HCT116 (cell line): ENCODE measurements around the gene MAGOHB. TPM values are rescaled to one million over a fixed set of nuclear protein-coding genes. Genes with fewer than 3 reads are reported as not detected.

Experiments
- ATAC-seq: fragments of 200-7000 bp; cut with Tn5 transposase; 2 replicates; pipeline ENCODE4 v1.9.1; 2020; ENCODE audit warnings: mild to moderate bottlenecking, moderate library complexity
- BruUV-seq: library from RNA; stranded (reverse); fragments of 400-500 nt; replicated peaks from 2 replicates; lab custom pipeline; 2021; lab: Mats Ljungman, UMichigan
- CTCF ChIA-PET: fragments of 300-600 bp; sonication (Branson Sonifier 250); formaldehyde crosslinking; loops from one replicate; lab custom pipeline; 2021; ENCODE audit warnings: antibody characterized with exemption; lab: Charles Lee
- POLR2A ChIA-PET: fragments of 300-600, 350-600 bp; sonication (Branson Sonifier 250); formaldehyde crosslinking; loops from one replicate; lab custom pipeline; 2021; ENCODE audit warnings: antibody characterized with exemption; lab: Charles Lee
- RAD21 ChIA-PET, 2 experiments: fragments of 300-600 bp; sonication (Branson Sonifier 250); formaldehyde crosslinking; loops; one replicate each; lab custom pipeline; 2023; ENCODE audit warnings: low total read pairs in 2 of 2; ENCODE audit not compliant: uncharacterized antibody in 2 of 2, unreplicated experiment in 2 of 2, low non-redundant PET in 1 of 2; lab: Charles Lee
- DNase-seq: peaks from one replicate; pipeline ENCODE4 v3.0.0-alpha.2; 2010; ENCODE audit warnings: low read depth, low spot score
- H2AFZ ChIP-seq: fragments of 200-600 bp; shearing (Covaris generic), sonication (generic); 2 replicates; pipeline ENCODE4 v1.6.1; 2017; ENCODE audit warnings: low read depth, mixed run types, mixed read lengths, antibody characterized with exemption, low read length; ENCODE audit not compliant: poor library complexity, severe bottlenecking
- H3K27ac ChIP-seq: 2 replicates; pipeline ENCODE4 v1.5.1; 2012; ENCODE audit warnings: low read depth, low read length
- H3K27me3 ChIP-seq: fragments of 200-600 bp; sonication (generic); 2 replicates; pipeline ENCODE4 v1.6.1; 2016; ENCODE audit warnings: mixed run types, low read length, mixed read lengths; ENCODE audit not compliant: insufficient read depth
- H3K36me3 ChIP-seq, 2 experiments: fragments of 200-500 bp in 1 of 2; fragments of 200-600 bp in 1 of 2; sonication (Bioruptor generic) in 1 of 2; sonication (generic) in 1 of 2; 2 replicates each; pipeline versions ENCODE4 v1.5.1 to v1.6.1; 2014 to 2016; ENCODE audit warnings: low read length in 2 of 2, inconsistent platforms in 1 of 2, mixed read lengths in 1 of 2, mixed run types in 1 of 2; ENCODE audit not compliant: insufficient read depth in 2 of 2, control insufficient read depth in 1 of 2
- H3K4me1 ChIP-seq, 2 experiments: fragments of 200-600 bp in 1 of 2; sonication (generic) in 1 of 2; 2 replicates each; pipeline versions ENCODE4 v1.5.1 to v1.6.1; 2012 to 2017; ENCODE audit warnings: low read length in 2 of 2, inconsistent platforms in 1 of 2, mild to moderate bottlenecking in 1 of 2, mixed read lengths in 1 of 2, mixed run types in 1 of 2, moderate library complexity in 1 of 2; ENCODE audit not compliant: insufficient read depth in 2 of 2, control insufficient read depth in 1 of 2
- H3K4me2 ChIP-seq: fragments of 200-600 bp; sonication (generic); 2 replicates; pipeline ENCODE4 v1.6.1; 2017; ENCODE audit warnings: mixed run types, low read length, mixed read lengths
- H3K4me3 ChIP-seq, 2 experiments: fragments of 200-600 bp in 1 of 2; sonication (generic) in 1 of 2; replicated peaks in 1 of 2; 2 replicates each; pipeline ENCODE4 v1.5.1; 2011 to 2016; ENCODE audit warnings: low read length in 2 of 2, control low read depth in 1 of 2, low read depth in 1 of 2, mild to moderate bottlenecking in 1 of 2, mixed read lengths in 1 of 2, mixed run types in 1 of 2
- H3K79me2 ChIP-seq: fragments of 200-600 bp; sonication (generic); 2 replicates; pipeline ENCODE4 v1.6.1; 2017; ENCODE audit warnings: mild to moderate bottlenecking, mixed run types, low read length, moderate library complexity, mixed read lengths; ENCODE audit not compliant: insufficient read depth
- H3K9ac ChIP-seq: fragments of 200-600 bp; sonication (generic); 2 replicates; pipeline ENCODE4 v1.6.1; 2016; ENCODE audit warnings: low read length, mixed read lengths
- H3K9me2 ChIP-seq: fragments of 200-600 bp; sonication (generic), shearing (Covaris generic); 2 replicates; pipeline ENCODE4 v1.6.1; 2017; ENCODE audit warnings: mixed run types, mild to moderate bottlenecking, moderate library complexity; ENCODE audit not compliant: insufficient read depth
- H3K9me3 ChIP-seq, 2 experiments: fragments of 200-500 bp in 1 of 2; fragments of 200-600 bp in 1 of 2; sonication (Bioruptor generic) in 1 of 2; sonication (generic) in 1 of 2; 2 replicates each; pipeline ENCODE4 v1.6.1; 2014 to 2017; ENCODE audit warnings: low read length in 2 of 2, mixed read lengths in 2 of 2, inconsistent platforms in 1 of 2, low read depth in 1 of 2, mild to moderate bottlenecking in 1 of 2, mixed run types in 1 of 2, moderate library complexity in 1 of 2; ENCODE audit not compliant: control insufficient read depth in 1 of 2, insufficient read depth in 1 of 2
- H4K20me1 ChIP-seq: fragments of 200-600 bp; sonication (generic), shearing (Covaris generic); 2 replicates; pipeline ENCODE4 v1.6.1; 2017; ENCODE audit warnings: mixed run types, mild to moderate bottlenecking, moderate library complexity; ENCODE audit not compliant: insufficient read depth
- CEBPB ChIP-seq: IDR thresholded peaks from 2 replicates; pipeline ENCODE4 v1.6.1; 2012; ENCODE audit warnings: low read depth
- ELF1 ChIP-seq: IDR thresholded peaks from 2 replicates; pipeline ENCODE4 v1.6.1; 2012; ENCODE audit warnings: low read depth, borderline replicate concordance
- JUND ChIP-seq: IDR thresholded peaks from 2 replicates; pipeline ENCODE4 v1.6.1; 2012
- POLR2AphosphoS5 ChIP-seq: IDR thresholded peaks from 2 replicates; pipeline ENCODE4 v1.6.1; 2011; ENCODE audit warnings: mild to moderate bottlenecking, low read depth, low read length, moderate library complexity
- YY1 ChIP-seq: IDR thresholded peaks from 2 replicates; pipeline ENCODE4 v1.6.1; 2011; ENCODE audit warnings: low read length, low read depth, moderate library complexity, mild to moderate bottlenecking; ENCODE audit not compliant: insufficient replicate concordance; ENCODE audit errors: extremely low read depth
- ZBTB33 ChIP-seq: IDR thresholded peaks from 2 replicates; pipeline ENCODE4 v1.6.1; 2011; ENCODE audit warnings: mild to moderate bottlenecking, low read length, moderate library complexity; ENCODE audit not compliant: insufficient replicate concordance; ENCODE audit errors: extremely low read depth
- intact Hi-C: fragments of 100-400 bp; cut with micrococcal nuclease; formaldehyde crosslinking; loops from 2 replicates; pipeline ENCODE4 v1.10.0; 2022
- total RNA-seq: library from RNA; stranded (reverse); gene quantifications from one replicate; pipeline ENCODE4 v1.2.1, GENCODE V29; 2021; ENCODE audit not compliant: unreplicated experiment
- TF ChIP-seq, protein P1 (sequence below): IDR thresholded peaks from 2 replicates; pipeline ENCODE4 v1.6.1; 2012; ENCODE audit warnings: low read depth

Gene MAGOHB
- total RNA-seq, 1 experiment from 2014 or later: 55.8 TPM

- Histone ChIP-seq H3K9me3 (no peaks in the 10 kb centered on the region), H3K27ac (no peak overlapping the region), H3K36me3 (no peaks in the 10 kb centered on the region), H3K9ac (no peak overlapping the region), H3K4me2 (no peak overlapping the region), H3K79me2 (no peaks in the 10 kb centered on the region), H3K27me3 (no peaks in the 10 kb centered on the region), H3K4me3 (no peak overlapping the region), H3K4me1 (no peaks in the 10 kb centered on the region), H4K20me1 (no peaks in the 10 kb centered on the region), H3K9me2 (no peaks in the 10 kb centered on the region), H2AFZ (no peak overlapping the region)
- POLR2A ChIA-PET: no interaction called here
- RAD21 ChIA-PET: no interaction called here
- intact Hi-C loops: no loop called here
- DNase-seq (no peak), ATAC-seq (no peak)
- CTCF ChIA-PET: no interaction called here
- TF ChIP-seq POLR2AphosphoS5: no peak
- no peak for TF ChIP-seq CEBPB
- TF ChIP-seq JUND: no peak
- TF ChIP-seq, protein P1, sequence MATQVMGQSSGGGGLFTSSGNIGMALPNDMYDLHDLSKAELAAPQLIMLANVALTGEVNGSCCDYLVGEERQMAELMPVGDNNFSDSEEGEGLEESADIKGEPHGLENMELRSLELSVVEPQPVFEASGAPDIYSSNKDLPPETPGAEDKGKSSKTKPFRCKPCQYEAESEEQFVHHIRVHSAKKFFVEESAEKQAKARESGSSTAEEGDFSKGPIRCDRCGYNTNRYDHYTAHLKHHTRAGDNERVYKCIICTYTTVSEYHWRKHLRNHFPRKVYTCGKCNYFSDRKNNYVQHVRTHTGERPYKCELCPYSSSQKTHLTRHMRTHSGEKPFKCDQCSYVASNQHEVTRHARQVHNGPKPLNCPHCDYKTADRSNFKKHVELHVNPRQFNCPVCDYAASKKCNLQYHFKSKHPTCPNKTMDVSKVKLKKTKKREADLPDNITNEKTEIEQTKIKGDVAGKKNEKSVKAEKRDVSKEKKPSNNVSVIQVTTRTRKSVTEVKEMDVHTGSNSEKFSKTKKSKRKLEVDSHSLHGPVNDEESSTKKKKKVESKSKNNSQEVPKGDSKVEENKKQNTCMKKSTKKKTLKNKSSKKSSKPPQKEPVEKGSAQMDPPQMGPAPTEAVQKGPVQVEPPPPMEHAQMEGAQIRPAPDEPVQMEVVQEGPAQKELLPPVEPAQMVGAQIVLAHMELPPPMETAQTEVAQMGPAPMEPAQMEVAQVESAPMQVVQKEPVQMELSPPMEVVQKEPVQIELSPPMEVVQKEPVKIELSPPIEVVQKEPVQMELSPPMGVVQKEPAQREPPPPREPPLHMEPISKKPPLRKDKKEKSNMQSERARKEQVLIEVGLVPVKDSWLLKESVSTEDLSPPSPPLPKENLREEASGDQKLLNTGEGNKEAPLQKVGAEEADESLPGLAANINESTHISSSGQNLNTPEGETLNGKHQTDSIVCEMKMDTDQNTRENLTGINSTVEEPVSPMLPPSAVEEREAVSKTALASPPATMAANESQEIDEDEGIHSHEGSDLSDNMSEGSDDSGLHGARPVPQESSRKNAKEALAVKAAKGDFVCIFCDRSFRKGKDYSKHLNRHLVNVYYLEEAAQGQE: no peak
- no TSS peak for BruUV-seq
Observed at GRCh38 chr12:10567813-10568212, 45.6 kb downstream of the MAGOHB start.

DNA sequence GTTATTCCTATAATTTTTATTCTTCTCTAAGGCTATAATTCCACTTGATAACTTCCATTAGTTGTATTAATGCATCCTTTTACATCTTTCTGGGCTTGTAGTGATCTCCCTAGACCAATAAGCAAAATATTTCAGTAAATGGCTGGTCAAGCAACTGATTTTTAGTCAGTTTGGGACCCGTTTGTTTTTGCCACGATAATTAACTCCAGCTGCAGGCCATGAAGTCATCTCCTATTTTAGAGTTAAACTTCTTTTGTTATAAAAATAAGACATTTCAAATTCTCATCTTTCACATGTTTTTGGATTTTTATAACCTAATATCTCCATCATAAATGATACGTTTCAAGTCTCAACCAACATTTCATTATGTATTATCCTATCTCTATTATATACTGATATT is 49.4 kb downstream of the MAGOHB start:
- POLR2A ChIA-PET: no interaction called here
- Histone ChIP-seq H3K79me2 (no peaks in the 10 kb centered on the region), H2AFZ (no peak overlapping the region), H3K4me3 (no peak overlapping the region), H3K4me2 (no peak overlapping the region), H4K20me1 (no peaks in the 10 kb centered on the region), H3K4me1 (no peaks in the 10 kb centered on the region), H3K9ac (no peak overlapping the region), H3K9me2 (no peaks in the 10 kb centered on the region), H3K36me3 (no peaks in the 10 kb centered on the region), H3K27me3 (no peaks in the 10 kb centered on the region), H3K27ac (no peak overlapping the region), H3K9me3 (no peaks in the 10 kb centered on the region)
- no peak for ATAC-seq
- intact Hi-C loops: loop anchor here (2.0 kb wide), 1 partner anchor 531 kb away; no protein-coding TSS in a partner anchor
- CTCF ChIA-PET: interaction anchor here (1.5 to 3.4 kb wide), 2 partner anchors 186 to 198 kb away, joined by 3 to 29 read pairs; no protein-coding TSS in a partner anchor
- no peak for TF ChIP-seq YY1
- no peak for TF ChIP-seq ELF1
- no peak for TF ChIP-seq ZBTB33
- no TSS peak for BruUV-seq
- DNase-seq: no peak
- RAD21 ChIA-PET: no interaction called here
